ENCODE results near the gene NELL1.

The NELL1 gene

DNA sequence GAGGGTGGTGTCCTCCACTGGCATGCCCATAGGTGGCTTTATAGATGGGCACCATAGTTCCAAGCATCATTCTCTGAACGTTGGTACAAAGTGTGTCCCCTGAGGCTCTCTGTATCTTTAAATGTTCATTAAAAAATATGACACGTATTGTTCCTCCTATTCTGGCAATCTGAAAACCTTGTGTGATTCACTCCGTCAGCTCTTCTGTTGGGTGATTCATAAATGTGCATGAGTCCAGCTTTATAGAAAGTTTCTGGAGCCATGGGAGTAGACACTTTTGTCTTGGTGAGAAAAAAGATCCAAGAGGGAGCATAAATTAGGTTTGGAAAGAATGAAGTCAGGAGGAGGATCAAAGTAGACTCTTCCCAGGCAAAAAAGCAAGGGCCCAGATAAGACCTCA, 728.8 kb downstream of the NELL1 start:
- no peaks in the 10 kb centered on the region for H3K79me2 ChIP-seq (ENCODE audit: insufficient read depth, low read length)
- no peak overlapping the region for H2AFZ ChIP-seq (ENCODE audit: low read length)
- H4K20me1 ChIP-seq (ENCODE audit: insufficient read depth, low read length, poor library complexity, severe bottlenecking): no peaks in the 10 kb centered on the region
- H3K4me1 ChIP-seq (ENCODE audit: insufficient read depth, low read length, poor library complexity, severe bottlenecking): no peaks in the 10 kb centered on the region
- H3K9me3 ChIP-seq (ENCODE audit: insufficient read depth, low read depth, low read length): no peaks in the 10 kb centered on the region
- no peaks in the 10 kb centered on the region for H3K36me3 ChIP-seq (ENCODE audit: insufficient read depth, low read length)
- TF ChIP-seq, protein P1, sequence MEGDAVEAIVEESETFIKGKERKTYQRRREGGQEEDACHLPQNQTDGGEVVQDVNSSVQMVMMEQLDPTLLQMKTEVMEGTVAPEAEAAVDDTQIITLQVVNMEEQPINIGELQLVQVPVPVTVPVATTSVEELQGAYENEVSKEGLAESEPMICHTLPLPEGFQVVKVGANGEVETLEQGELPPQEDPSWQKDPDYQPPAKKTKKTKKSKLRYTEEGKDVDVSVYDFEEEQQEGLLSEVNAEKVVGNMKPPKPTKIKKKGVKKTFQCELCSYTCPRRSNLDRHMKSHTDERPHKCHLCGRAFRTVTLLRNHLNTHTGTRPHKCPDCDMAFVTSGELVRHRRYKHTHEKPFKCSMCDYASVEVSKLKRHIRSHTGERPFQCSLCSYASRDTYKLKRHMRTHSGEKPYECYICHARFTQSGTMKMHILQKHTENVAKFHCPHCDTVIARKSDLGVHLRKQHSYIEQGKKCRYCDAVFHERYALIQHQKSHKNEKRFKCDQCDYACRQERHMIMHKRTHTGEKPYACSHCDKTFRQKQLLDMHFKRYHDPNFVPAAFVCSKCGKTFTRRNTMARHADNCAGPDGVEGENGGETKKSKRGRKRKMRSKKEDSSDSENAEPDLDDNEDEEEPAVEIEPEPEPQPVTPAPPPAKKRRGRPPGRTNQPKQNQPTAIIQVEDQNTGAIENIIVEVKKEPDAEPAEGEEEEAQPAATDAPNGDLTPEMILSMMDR (conservative IDR thresholded peaks at IDR 0.05; ENCODE audit: low read length): no peak
- TF ChIP-seq EZH2phosphoT487 (IDR thresholded peaks at IDR 0.05; ENCODE audit: borderline replicate concordance): no peak
- no peak overlapping the region for H3K4me3 ChIP-seq (ENCODE audit: low read length, poor library complexity, severe bottlenecking)
- H3K4me2 ChIP-seq (ENCODE audit: low read depth, low read length, poor library complexity, severe bottlenecking): no peak overlapping the region
- no peak overlapping the region for H3K9ac ChIP-seq (ENCODE audit: low read depth, low read length, poor library complexity, severe bottlenecking)
- no peaks in the 10 kb centered on the region for H3K9me2 ChIP-seq (replicated peaks; ENCODE audit: low read depth, low read length)
- H3K27me3 ChIP-seq (ENCODE audit: insufficient read depth, low read length, poor library complexity, severe bottlenecking): no peaks in the 10 kb centered on the region
- no peaks in the 10 kb centered on the region for H3F3A ChIP-seq (ENCODE audit: low read depth)

DNA sequence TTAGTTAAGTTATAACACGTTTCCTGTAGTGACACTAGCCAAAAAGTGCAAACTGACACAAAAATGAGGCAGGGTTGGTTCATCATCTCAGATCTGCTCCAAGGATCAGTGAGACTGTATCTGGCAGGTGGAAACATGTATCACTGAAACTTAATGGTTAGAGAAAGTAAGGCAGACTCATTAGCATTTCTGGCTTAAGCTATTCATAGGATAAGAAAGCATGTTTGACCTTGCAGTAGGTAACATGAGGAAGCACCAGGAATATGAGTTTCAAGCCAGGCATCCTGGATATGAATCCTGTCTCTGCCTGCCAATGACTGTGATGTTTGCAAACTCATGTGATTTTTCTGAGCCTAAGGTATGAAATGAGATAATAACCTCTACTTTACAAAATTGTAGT, 732.1 kb downstream of the NELL1 start:
- Histone ChIP-seq H3K4me2 (ENCODE audit: low read depth, low read length, poor library complexity, severe bottlenecking) (no peak overlapping the region), H3F3A (ENCODE audit: low read depth) (no peaks in the 10 kb centered on the region), H3K4me3 (ENCODE audit: low read length, poor library complexity, severe bottlenecking) (no peak overlapping the region), H3K9ac (ENCODE audit: low read depth, low read length, poor library complexity, severe bottlenecking) (no peak overlapping the region), H3K9me3 (ENCODE audit: insufficient read depth, low read depth, low read length) (no peaks in the 10 kb centered on the region), H3K79me2 (ENCODE audit: insufficient read depth, low read length) (no peaks in the 10 kb centered on the region), H3K9me2 (replicated peaks; ENCODE audit: low read depth, low read length) (no peaks in the 10 kb centered on the region), H2AFZ (ENCODE audit: low read length) (no peak overlapping the region), H3K4me1 (ENCODE audit: insufficient read depth, low read length, poor library complexity, severe bottlenecking) (no peaks in the 10 kb centered on the region), H3K27me3 (ENCODE audit: insufficient read depth, low read length, poor library complexity, severe bottlenecking) (no peaks in the 10 kb centered on the region), H4K20me1 (ENCODE audit: insufficient read depth, low read length, poor library complexity, severe bottlenecking) (no peaks in the 10 kb centered on the region), H3K36me3 (ENCODE audit: insufficient read depth, low read length) (no peaks in the 10 kb centered on the region)
- TF ChIP-seq EZH2phosphoT487 (IDR thresholded peaks at IDR 0.05; ENCODE audit: borderline replicate concordance): no peak
- TF ChIP-seq, protein P1 (conservative IDR thresholded peaks at IDR 0.05; ENCODE audit: low read length): no peak

DNA sequence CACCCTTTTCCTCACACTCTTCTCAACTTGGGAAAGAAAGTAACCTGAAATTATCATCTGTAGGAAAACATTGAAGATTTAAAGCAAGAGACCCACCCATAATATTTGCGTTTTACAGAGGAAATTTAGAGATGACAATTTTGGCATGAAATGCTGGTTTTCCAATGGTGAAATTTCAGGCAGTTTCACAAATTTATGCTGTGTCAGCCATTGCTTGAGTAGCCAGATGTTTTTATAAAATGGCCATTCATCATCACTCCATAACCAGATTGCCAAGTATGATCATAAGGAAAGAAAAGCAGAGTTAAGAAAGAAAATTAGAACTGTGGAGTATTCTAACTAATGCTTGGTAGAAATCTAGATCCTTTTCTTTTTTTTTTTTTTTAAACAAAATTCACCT, 732.9 kb downstream of the NELL1 start:
- H3K79me2 ChIP-seq (ENCODE audit: insufficient read depth, low read length): no peaks in the 10 kb centered on the region
- no peak for TF ChIP-seq EZH2phosphoT487 (IDR thresholded peaks at IDR 0.05; ENCODE audit: borderline replicate concordance)
- TF ChIP-seq, protein P1 (conservative IDR thresholded peaks at IDR 0.05; ENCODE audit: low read length): no peak
- H3K36me3 ChIP-seq (ENCODE audit: insufficient read depth, low read length): no peaks in the 10 kb centered on the region
- no peaks in the 10 kb centered on the region for H3F3A ChIP-seq (ENCODE audit: low read depth)
- no peaks in the 10 kb centered on the region for H3K9me2 ChIP-seq (replicated peaks; ENCODE audit: low read depth, low read length)
- H3K9me3 ChIP-seq (ENCODE audit: insufficient read depth, low read depth, low read length): no peaks in the 10 kb centered on the region
- H3K4me3 ChIP-seq (ENCODE audit: low read length, poor library complexity, severe bottlenecking): no peak overlapping the region
- H3K4me2 ChIP-seq (ENCODE audit: low read depth, low read length, poor library complexity, severe bottlenecking): no peak overlapping the region
- no peak overlapping the region for H3K9ac ChIP-seq (ENCODE audit: low read depth, low read length, poor library complexity, severe bottlenecking)
- H4K20me1 ChIP-seq (ENCODE audit: insufficient read depth, low read length, poor library complexity, severe bottlenecking): no peaks in the 10 kb centered on the region
- no peaks in the 10 kb centered on the region for H3K27me3 ChIP-seq (ENCODE audit: insufficient read depth, low read length, poor library complexity, severe bottlenecking)
- H3K4me1 ChIP-seq (ENCODE audit: insufficient read depth, low read length, poor library complexity, severe bottlenecking): no peaks in the 10 kb centered on the region
- no peak overlapping the region for H2AFZ ChIP-seq (ENCODE audit: low read length)
